GM18508 (cell line): Measurements from ENCODE around the gene HSPA1L.
"Not testable (repeated sequence)": the region's sequence is repeated elsewhere in the genome, so short reads cannot be mapped to it uniquely, and the experiment has no call there.

Experiments used
- ATAC-seq: cut with Tn5 transposase; IDR thresholded peaks from one replicate; pipeline ENCODE4 v1.9.1; 2021; ENCODE audit warnings: moderate number of reproducible peaks; ENCODE audit not compliant: insufficient read depth, unreplicated experiment

The HSPA1L gene

DNA sequence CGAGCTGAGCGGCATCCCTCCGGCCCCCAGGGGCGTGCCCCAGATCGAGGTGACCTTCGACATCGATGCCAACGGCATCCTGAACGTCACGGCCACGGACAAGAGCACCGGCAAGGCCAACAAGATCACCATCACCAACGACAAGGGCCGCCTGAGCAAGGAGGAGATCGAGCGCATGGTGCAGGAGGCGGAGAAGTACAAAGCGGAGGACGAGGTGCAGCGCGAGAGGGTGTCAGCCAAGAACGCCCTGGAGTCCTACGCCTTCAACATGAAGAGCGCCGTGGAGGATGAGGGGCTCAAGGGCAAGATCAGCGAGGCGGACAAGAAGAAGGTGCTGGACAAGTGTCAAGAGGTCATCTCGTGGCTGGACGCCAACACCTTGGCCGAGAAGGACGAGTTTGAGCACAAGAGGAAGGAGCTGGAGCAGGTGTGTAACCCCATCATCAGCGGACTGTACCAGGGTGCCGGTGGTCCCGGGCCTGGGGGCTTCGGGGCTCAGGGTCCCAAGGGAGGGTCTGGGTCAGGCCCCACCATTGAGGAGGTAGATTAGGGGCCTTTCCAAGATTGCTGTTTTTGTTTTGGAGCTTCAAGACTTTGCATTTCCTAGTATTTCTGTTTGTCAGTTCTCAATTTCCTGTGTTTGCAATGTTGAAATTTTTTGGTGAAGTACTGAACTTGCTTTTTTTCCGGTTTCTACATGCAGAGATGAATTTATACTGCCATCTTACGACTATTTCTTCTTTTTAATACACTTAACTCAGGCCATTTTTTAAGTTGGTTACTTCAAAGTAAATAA is 2.2 kb upstream of the HSPA1L start:
- ATAC-seq = not testable (repeated sequence)

DNA sequence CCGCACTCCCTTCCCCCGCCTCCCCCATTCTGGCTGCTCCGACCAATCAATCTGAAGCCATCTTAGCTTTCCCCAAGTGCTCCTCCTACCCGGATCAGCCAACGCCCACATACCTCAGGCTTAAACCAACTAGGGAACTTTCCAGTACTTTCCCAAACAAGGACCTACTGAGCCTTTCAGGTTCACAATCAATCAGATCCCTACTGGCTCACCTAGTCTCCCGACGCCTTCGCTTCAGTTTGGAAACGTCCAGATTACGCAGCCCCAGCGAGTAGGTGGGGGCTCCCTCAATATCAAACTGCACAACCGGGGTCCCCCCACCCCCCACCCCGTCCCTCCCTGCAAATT is 432 bp downstream of the HSPA1L start:
- ATAC-seq = no peak

DNA sequence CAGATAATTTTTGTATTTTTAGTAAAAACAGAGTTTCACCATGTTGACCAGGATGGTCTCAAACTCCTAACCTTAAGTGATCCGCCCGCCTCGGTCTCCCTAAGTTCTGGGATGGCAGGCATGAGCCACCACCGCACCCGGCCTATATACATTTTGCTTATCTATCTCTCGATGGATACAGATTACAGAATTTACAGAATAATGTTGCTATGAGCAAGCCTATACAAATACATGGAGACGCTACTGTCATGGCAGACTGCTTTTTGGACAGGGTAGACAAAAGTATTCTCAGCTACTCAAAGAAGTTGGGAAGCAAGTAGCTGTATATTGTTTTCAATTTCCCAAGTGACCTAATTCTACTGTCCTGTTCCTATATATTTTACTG is 1.6 kb downstream of the HSPA1L start:
- no peak for ATAC-seq

DNA sequence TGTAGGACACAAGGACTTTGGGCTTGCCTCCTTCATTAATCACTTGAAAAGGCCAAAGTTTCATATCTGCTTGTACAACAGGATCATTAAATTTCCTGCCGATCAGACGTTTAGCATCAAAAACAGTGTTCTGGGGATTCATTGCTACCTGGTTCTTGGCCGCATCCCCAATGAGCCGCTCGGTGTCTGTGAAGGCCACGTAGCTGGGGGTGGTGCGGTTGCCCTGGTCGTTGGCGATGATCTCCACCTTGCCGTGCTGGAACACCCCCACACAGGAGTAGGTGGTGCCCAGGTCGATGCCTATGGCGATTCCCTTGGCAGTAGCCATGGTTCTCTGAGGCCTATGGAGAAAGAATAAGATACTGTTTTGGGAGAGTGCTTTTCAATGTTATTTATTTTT is 3.4 kb downstream of the HSPA1L start:
- ATAC-seq = no peak

DNA sequence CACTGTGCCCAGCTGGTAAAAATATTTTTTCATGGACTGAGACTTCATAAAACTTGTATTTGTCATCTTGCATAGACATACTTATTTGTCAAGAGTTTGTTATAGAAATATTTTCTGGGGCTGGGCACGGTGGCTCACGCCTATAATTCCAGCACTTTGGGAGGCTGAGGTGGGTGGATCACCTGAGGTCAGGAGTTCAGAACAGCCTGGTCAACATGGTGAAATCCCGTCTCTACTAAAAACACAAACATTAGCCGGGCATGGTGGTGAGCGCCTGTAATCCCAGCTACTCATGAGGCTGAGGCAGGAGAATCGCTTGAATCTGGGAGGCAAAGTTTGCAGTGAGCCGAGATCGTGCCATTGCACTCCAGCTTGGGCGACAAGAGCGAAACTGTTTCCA is 6.5 kb downstream of the HSPA1L start:
- not testable (repeated sequence) for ATAC-seq

DNA sequence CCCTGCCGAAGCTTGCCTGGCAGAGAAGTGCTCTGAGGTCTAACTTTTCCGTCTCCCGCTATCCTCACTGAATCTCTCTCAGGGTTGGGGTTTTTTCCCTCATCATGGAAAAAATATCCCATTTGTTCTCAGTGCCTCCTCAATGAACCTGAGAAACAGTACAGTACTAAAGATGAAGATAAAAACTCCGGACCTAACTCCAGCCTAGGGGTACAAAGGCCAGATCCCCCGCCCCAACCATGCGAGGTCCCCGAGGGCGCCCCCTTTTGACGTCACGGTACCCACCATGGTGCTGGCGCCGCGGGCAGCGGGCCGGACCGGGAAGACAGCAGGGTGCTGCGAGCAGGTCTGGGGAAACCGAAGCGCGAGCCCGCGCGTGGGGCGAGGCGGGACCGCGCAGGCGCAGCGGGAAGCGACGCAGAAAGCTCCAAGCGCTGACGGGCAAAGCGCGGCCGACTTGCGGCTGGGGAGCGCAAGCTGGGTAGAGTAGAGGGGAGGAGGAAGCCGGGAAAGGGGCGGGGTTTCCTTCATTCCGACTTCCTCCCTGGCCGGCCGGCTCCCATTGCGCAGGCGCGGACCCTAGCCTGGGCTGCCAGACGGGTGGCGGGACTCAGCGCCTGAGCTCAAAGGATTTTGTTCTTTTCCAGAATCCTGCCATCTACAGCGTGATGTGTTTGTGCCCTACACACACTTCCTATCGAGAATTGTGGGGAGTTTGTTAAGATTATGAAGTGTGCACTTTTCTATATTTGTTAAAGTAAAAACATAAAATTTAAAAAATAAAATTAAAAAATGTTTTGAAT is 8.4 kb downstream of the HSPA1L start, which contains the start of gene LSM2:
Gene LSM2, minus strand, starts transcription at position 497 of the 803 bp plus-strand sequence. Its CDS starts 209 bp downstream, at position 288.
- no peak for ATAC-seq

DNA sequence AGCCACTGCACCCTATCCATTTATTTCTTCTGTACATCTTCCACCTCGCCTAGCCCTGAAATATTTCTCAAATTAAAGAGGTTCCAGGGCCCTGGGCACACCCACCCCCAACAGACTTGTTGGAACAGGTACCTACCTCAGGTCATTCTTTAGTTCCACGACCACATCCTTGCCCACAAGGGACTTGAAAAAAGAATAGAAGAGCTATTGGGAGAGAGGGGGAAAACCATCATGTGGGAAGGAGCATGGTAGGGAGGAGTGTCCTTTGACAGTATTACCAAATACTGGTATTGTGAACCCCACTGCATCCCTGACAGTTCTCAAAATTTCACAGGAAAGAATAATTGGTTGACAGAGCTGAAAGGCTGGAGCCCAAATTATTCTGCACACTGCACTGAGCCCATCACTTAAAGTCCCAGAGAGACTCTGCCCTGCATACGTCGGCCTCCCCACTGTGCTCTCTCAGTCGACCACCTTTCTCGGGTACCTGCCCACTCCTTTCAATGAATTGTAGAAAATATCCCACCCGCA is 9.1 kb downstream of the HSPA1L start:
- no peak for ATAC-seq

DNA sequence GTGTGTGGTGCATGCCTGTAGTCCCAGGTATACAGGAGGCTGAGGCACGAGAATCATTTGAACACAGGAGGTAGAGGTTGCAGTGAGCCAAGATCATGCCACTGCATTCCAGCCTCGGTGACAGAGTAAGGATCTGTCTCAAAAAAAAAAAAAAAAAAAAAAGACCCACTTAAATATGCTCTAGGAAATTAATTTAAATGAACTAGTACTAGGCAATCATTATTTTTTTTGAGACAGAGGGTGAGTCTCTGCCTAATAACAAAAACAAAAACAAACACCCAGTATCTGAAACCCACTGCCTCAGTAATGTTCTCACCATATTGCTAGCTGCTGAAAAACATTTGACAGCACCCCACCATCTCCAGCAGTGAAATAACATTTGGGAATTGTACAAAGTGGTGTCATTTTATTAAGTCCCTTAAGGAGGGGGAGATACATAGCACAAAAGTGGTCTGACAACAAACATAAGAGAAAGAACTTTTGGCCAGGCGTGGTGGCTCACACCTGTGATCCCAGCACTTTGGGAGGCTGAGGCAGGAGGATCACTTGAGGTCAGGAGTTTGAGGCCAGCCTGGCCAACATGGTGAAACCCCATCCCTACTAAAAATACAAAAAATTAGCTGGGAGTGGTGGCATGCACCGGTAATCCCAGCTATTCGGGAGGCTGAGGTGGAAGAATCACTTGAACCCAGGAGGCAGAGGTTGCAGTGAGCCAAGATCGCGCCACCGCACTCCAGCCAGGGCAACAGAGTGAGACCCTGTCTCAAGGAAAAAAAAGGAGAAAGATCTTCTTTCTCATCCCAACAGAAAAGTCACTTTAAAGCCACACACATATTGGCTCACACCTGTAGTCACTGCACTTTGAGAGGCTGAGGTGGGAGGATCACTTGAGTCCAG is 13.8 kb downstream of the HSPA1L start:
- not testable (repeated sequence) for ATAC-seq

DNA sequence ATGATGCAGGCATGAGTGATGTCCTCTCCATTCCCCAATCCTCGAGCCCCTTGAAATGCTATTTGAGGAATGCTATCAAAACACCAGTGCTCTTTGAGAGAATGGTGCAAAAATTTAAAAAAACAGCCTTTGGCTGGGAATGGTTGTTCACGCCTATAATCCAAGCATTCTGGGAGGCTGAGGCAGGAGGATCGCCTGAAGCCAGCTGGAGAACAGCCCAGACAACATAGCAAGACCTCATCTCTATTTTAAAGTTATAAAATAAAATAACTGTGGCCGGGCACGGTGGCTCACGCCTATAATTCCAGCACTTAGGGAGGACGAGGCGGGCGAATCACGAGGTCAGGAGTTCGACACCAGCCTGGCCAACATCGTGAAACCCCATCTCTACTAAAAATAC is 15.3 kb downstream of the HSPA1L start:
- ATAC-seq = no peak

DNA sequence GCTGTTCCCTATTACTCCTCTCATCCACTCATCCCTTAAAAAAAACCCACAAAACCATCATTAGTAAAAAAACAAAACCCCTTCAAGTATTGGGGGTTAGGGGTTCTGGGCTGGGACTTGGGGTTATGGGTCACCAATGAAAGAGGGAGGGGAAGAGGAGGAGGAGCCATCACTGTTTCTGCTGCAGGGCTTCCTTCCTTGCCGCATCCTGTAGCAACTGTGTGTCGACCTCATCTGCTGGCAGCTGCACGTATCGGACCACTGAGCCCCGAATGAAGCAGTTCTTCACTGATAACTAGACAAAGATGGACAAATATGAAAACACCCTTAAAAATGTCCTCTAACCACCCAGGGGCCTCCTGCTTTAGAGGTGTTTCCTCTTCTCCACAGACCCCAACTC is 17.5 kb downstream of the HSPA1L start:
- no peak for ATAC-seq

DNA sequence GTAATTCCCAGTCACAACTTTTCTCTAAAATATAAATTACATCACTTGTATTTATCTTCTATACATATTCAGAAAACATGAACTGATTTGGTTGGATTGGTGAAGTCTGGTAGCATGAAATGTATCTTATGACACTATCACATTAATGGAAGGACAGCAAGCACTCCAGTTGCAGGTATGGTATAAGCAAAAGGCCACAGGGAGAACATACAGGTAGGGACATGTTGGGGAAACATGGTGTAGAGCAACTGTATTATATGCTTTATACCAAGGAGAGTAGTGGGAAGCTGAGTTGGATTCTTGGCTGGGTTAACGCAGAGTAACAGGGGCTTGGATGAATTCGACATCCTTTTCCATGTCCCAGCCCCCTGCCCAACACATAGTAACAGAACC is 18.1 kb downstream of the HSPA1L start:
- ATAC-seq = no peak

DNA sequence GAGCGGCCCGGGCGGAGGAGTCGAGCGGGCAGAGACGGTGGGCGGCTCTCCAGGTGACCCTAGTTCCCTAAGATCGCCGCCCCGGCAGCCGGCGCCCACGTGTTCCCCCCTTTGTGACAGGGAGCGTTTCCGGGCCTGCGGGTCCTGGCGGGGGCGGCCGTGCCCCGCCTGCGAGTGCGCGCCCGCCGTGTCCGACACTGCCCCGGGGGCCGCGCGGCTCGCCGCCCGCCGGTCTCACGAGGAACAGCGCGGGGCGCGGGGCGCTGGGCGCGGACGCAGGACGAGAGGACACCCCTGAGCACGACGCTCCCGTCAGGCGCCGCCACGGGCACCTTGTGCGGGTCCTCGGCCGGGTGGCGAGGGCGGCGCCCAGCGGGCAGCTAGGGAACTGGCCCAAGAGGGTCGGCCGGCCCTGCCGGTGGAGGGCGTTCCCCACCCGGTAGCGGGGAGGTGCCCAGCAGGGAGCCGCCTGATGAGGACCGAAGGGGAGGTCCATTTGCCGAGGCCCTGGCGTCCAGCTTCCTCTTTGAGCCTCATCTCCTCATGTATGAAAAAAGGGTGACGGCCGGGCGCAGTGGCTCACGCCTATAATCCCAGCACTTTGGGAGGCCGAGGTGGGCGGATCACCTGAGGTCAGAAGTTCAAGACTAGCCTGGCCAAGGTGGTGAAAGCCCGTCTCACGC is 19.3 kb downstream of the HSPA1L start, which contains the start of gene VARS1:
Gene VARS1, minus strand, starts transcription at position 137 of the 683 bp plus-strand sequence. CDS start 535 bp downstream, outside the sequence.
- ATAC-seq = peak; percentile 33

DNA sequence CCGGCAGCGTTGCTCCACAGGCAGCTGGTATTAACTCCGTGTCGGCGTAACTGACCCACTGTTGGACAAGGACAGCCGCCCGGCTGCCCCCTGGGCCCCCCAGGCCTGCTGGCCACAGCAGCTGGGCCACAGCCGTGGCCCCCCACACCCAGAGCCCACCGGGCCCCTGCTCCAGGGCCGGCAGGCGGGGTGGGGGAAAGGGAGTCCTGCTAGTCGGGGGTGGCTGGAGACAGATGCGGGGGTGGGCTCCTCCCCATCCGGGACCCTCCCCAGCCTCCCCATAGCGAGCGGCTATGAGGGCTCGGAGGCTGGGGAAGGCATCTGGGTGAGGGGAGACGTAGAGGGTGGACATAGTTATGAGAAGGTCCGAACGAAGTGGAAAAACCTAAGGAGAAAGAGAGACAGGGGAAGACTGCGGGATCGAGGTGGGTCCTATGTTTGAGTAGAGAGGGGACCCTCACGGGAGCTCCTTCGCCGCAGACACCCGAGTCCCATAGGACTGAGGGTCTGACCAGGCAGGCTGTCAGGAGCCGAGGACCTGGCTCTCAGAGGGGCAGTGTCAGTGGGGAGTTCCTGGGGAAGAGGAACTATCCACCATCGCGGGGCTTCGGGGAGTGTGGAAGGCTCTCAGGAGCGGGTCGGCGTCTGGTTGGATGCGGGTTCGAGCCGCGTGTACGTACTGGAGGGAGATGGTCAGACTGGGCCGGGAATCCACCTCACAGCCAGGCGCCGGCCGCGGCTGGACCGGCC is 20.0 kb downstream of the HSPA1L start:
- no peak for ATAC-seq

DNA sequence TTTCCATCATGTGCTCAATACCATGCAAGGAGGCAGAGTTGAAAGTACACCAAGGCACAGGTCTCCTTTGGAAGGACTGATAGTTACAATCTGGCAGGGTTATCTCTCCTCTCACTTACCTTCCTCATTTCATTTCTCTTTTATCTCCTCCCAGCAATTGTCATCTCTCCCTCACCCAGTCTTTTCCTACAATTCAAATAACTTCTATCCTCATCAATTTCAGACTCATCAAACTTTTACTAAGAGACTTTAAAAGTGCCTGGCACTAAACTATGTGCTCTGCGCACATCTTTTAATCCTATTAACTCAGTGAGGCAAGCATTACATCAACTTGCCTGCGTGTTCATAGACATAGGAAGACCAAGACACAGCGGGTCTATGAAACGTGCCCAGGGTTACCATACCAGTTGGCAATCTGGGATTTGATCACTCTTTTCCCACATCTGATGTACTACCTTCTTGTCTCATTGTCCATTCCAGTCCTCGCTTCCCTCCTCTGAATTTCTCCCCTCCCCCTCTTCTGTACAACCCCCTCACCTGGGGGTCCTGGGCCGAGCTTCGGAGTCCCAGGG is 20.7 kb downstream of the HSPA1L start:
- ATAC-seq = no peak

DNA sequence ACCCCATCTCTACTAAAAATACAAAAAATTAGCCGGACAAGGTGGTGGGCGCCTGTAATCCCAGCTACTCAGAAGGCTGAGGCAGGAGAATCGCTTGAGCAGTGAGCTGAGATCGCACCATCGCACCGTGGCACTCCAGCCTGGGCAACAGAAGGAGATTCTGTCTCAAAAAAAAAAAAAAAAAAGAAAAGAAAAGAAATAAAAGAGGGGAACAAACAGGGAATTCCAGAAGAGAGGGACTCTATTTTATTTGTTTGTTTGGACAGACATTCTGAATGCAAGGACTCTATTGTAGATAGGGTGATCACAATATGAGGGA is 21.2 kb downstream of the HSPA1L start:
- not testable (repeated sequence) for ATAC-seq

DNA sequence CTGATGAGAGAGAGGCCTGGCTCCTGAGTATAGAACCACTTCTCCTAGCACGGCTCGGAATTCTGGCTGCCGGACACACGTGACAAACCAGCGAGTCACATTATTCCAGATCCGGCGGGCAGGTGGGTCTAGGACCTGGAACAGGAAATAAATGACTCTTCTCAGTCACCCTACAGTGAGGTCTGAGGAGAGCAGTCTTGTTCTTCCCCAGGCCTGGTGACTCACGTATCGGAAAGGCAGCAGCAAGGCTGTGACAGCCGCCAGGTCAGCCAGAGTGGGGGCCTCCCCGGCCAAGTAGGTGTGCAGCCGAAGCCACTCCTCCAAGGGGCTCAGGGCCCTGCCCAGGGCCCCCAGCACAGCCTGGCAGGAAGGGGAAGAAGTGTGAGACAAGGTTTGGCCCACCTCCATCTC is 22.3 kb downstream of the HSPA1L start:
- ATAC-seq = no peak

DNA sequence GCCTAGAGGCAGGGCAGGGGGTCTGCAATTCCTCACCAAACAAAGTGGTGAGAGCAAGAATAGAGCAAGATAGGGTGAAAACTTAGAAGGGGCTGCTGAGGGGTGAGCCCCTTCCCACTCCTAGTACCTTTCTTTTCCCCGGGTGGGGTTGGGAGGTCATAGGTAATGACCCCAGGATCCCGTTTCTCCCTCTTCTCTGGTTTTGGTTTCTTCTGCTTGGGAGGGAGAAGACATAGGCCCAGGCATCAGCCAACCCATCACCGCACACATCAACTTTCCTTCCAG is 23.1 kb downstream of the HSPA1L start:
- ATAC-seq = no peak

DNA sequence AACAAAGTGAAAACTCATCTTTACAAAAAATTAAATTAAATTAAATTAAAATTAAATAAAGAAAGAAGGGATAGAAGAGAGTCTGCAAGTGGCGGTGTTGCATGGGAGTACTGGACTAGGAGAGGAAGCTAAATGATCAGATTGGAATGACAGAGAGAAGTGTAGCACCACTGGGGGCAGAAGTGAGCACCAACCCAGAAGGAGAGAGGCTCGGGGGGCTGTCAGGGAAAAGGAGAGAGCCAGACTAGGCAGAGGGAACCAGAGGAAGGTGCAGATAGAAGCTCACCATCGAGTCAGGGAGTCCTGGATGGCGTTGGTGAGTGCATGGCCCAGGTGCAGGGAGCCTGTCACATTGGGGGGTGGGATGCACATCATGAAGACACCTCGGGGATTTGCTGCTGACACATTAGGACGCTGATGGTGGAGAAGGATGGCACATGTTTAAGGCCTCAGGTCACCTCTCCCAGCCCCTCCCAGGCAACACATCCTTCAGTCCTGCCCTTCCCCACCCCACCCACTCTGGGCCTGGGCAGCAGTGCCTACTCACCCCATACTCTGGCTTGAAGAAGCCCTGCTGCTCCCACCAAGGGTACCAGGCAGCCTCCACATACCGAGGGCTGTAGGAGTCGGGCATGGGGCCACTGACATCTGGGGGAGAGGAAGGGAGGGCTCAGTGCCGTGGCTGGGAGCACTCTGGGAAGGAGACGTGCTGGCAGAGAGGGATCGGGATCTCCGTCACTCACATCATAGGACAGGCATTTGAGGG is 23.6 kb downstream of the HSPA1L start:
- ATAC-seq = no peak
